Right cardiac atrium (tissue), 5 donors: ENCODE data around the gene SMARCAL1. TPM values are rescaled to one million over a fixed set of nuclear protein-coding genes. Genes with fewer than 3 reads are reported as not detected.

Experiments used
- ATAC-seq, 2 donors: fragments of 200-7000 bp; cut with Tn5 transposase; one replicate each; pipeline versions ENCODE4 v1.8.0 to v1.9.1; 2020; ENCODE audit warnings: moderate library complexity in 2 of 2, mild to moderate bottlenecking in 1 of 2
- DNase-seq, 3 donors: peaks; one replicate each; pipeline ENCODE4 v3.0.0-alpha.2; 2020
- H3K27ac ChIP-seq: one replicate; pipeline ENCODE4 v1.5.1; 2013; ENCODE audit warnings: mild to moderate bottlenecking, low read length, control low read depth, moderate library complexity
- H3K27me3 ChIP-seq: one replicate; pipeline ENCODE4 v1.6.1; 2013; ENCODE audit not compliant: control insufficient read depth, insufficient read depth
- H3K4me1 ChIP-seq: one replicate; pipeline ENCODE4 v1.6.1; 2013; ENCODE audit warnings: low read length; ENCODE audit not compliant: control insufficient read depth, insufficient read depth
- H3K4me3 ChIP-seq: one replicate; pipeline ENCODE4 v1.5.1; 2013; ENCODE audit warnings: low read length, control low read depth
- H3K9me3 ChIP-seq: one replicate; pipeline ENCODE4 v1.6.1; 2013; ENCODE audit warnings: low read length; ENCODE audit not compliant: control insufficient read depth
- WGBS: extraction: QIAGEN DNeasy Blood & Tissue Kit; methylation state at CpG from one replicate; pipeline ENCODE4 v1.1.7; 2013; 5-methylcytosine and 5-hydroxymethylcytosine counted together
- intact Hi-C, 4 donors: fragments of 100-400 bp; cut with DNase I; formaldehyde crosslinking; loops; one replicate each; pipeline versions ENCODE4 v1.11.0 to v1.14.0; 2022 to 2023
- polyA plus RNA-seq: library from polyadenylated mRNA; stranded (reverse); fragments of 200-250 nt; gene quantifications from one replicate; pipeline ENCODE4 v1.2.3, GENCODE V29; 2013
- total RNA-seq, 4 donors: library from RNA; stranded (reverse); fragmentation: NEBNext Ultra II Directional; extraction: Animal tissue kit (Norgen Biotek cat#: 25700); gene quantifications; one replicate each; pipeline ENCODE4 v1.2.1, GENCODE V29; 2021
- donor health status: healthy with polysubstance abuse.
- donor health status: DM: no; HTN: yes; CAD: no.
- donor health status: DM: no; HTN: no; CAD: no.
- donor health status: DM: no; HTN: yes; CAD: no; lungs with severe emphysema.
- donor health status: DM: yes; HTN: yes; CAD: no.

SMARCAL1 gene
- total and polyA plus RNA-seq, 5 donors = 9.3 to 16.1 (median 12.8) TPM

DNA sequence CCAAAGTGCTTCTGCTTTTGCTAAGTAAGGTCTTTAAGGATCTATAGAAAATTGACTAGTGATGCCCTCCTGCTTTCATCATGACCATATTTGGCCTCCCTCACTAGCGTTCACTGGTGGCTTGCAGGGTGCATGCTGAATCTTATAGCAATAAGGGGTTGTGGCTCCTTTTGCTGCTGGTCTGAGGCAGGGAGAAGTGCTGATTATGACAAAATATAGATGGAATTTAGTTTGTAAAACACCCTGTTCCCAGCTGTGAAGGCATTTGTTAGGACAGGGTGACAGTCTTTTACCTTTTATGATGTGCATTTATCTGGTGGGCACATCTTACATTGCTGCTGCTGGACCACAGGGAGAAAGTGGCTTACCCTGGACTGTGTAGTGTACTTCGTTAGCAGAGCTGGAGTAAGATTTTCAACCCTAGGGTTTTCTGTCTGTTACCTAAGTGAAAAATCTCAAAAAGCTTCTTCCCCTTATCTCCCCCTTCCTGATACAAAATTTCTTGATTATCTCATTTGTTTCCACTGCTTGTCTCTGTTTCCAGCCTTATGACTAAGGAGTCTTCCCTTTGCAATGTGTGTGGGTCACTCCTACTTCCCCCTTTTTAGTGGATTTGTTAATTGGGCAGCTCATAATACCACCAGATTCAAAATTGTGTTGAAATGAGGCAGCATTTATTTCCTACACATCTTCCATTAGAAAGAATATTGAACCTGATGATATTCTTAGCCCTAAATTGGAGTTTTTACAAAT is 65.2 kb downstream of the SMARCAL1 start:
- intact Hi-C loops = no loop called here
- no peaks in the 10 kb centered on the region for H3K9me3 ChIP-seq
- H3K4me1 ChIP-seq = no peaks in the 10 kb centered on the region
- WGBS = 55% methylated on average over 2 of the region's 2 CpGs
- ATAC-seq (no peak), DNase-seq (no peak)
- no peak overlapping the region for H3K4me3 ChIP-seq
- H3K27ac ChIP-seq = no peak overlapping the region
- H3K27me3 ChIP-seq = no peaks in the 10 kb centered on the region

DNA sequence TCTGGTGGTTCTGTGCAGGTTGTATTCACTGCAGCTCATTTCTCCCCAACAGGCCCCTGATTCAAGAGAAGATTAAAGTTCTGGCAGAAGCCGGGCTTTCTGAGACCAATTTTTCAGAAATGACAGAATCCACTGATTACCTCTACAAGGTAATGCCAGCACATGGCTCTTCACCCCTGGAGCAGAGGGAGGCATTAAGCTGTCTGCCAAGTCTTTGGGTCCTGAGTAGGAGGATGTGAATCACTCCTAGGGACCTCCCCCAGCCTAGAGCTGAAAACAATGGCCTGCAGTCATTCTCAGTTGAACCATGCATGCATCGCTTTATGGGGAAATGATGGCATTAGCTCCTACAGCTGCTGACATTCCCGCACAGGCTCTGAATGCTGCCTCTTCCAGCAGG is 65.9 kb downstream of the SMARCAL1 start:
- Histone ChIP-seq H3K4me1 (no peaks in the 10 kb centered on the region), H3K4me3 (no peak overlapping the region), H3K27me3 (no peaks in the 10 kb centered on the region), H3K27ac (no peak overlapping the region), H3K9me3 (no peaks in the 10 kb centered on the region)
- 59% methylated on average over 3 of the region's 3 CpGs for WGBS
- no peak for DNase-seq
- intact Hi-C loops = no loop called here
- no peak for ATAC-seq

DNA sequence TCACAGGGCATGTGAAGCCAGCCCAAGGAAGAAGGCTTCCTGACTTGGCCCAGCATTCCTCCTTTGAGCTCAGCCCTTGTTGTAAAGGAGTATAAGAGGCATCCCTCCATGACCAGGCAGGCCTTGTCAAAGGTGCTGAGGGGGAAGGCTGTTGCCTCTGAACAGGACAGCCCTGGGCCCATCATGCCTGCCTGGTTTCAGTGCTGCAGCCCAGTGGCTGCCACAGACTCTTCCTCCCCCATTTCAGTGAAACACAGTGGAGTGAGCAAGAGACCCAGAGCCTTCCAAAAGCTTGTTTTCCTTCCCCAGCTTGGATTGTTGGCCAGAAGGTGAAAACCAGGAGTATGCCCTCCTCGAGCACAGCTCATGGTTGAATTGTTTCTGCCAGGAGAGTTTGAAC is 66.5 kb downstream of the SMARCAL1 start:
- Histone ChIP-seq H3K27me3 (no peaks in the 10 kb centered on the region), H3K27ac (no peak overlapping the region), H3K4me3 (no peak overlapping the region), H3K9me3 (no peaks in the 10 kb centered on the region), H3K4me1 (no peaks in the 10 kb centered on the region)
- intact Hi-C loops = no loop called here
- 93% methylated on average over 1 of the region's 1 CpG for WGBS
- DNase-seq (no peak), ATAC-seq (no peak)

DNA sequence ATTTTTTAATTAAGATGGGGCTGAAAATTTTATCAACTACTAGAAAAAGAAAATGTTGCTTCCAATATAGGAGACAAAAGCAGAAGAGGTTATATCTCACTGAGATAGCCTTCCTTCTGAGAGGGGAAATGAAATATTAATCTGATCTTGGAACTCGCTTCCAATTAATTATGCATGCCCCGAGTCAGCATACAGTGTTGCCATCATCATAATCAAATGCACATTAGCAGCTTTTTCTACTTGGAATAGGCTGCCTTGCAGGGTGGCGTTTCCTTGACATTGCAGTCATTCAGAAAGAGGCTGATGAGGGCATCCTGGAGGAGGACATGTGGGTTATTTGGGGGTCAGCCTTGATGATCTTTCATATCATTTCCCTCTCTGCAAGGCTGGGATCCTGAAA is 67.9 kb downstream of the SMARCAL1 start:
- ATAC-seq (no peak), DNase-seq (no peak)
- intact Hi-C loops = no loop called here
- Histone ChIP-seq H3K27me3 (no peaks in the 10 kb centered on the region), H3K27ac (no peak overlapping the region), H3K4me3 (no peak overlapping the region), H3K9me3 (no peaks in the 10 kb centered on the region), H3K4me1 (no peaks in the 10 kb centered on the region)
- WGBS = 85% methylated on average over 3 of the region's 3 CpGs

DNA sequence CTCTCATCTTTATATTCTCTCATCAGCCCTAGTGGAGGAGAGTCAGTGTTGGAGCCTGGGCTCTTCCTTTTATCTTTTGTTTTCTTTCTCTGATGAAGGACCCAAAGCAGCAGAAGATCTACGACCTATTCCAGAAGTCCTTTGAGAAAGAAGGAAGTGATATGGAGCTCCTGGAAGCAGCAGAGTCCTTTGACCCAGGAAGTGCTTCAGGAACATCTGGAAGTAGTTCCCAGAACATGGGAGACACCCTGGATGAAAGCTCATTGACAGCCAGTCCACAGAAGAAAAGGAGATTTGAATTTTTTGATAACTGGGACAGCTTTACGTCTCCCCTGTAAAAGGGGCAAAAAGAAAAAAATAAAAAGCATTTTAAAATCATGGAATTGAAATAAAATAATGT is 70.4 kb downstream of the SMARCAL1 start:
- Histone ChIP-seq H3K4me1 (no peaks in the 10 kb centered on the region), H3K27ac (no peak overlapping the region), H3K9me3 (no peaks in the 10 kb centered on the region), H3K27me3 (no peaks in the 10 kb centered on the region), H3K4me3 (no peak overlapping the region)
- 79% methylated on average over 2 of the region's 2 CpGs for WGBS
- no peak for ATAC-seq
- no peak for DNase-seq
- intact Hi-C loops = no loop called here

DNA sequence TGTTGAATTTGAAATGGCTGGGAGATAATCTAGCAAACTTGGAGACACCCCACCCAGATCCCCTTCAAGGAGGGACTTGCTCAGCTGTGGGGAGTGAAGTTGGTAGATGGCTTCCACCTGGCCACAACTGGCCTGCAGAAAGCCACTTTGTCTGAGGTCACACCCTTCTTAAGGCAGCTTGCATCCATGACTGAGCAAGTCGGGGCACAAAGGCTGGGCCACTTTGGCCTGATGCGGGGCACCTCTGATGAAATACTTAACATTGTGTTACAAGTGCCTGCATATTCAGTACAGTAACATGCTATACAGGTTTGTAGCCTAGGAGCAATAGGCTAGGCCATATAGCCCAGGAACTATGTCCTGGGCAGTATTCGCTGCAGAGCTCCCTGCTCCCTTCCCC is 73.0 kb downstream of the SMARCAL1 start:
- WGBS = 92% methylated on average over 3 of the region's 3 CpGs
- no peak for ATAC-seq

DNA sequence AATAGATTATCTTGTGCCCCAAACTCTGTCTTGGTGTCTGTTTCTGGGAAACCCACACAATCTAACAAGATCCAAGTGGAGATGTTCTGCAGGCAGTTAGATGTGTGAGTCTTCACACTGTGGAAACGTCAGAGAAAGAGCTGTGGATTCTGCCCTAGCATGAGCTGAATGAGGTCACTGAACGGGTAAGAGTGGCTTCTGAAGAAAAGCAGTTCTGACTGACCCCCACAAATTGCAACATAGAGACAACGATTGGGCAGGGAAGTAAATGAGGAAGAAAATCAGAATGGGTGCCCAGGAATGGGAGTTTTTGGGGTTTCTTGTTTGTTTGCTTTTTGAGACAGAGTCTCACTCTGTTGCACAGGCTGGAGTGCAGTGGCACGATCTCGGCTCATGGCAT is 73.5 kb downstream of the SMARCAL1 start:
- Histone ChIP-seq H3K9me3 (no peaks in the 10 kb centered on the region), H3K4me3 (no peak overlapping the region), H3K27ac (no peak overlapping the region), H3K27me3 (no peaks in the 10 kb centered on the region), H3K4me1 (no peaks in the 10 kb centered on the region)
- intact Hi-C loops = no loop called here
- DNase-seq (no peak), ATAC-seq (peak in 1 of 2 donors; percentile 41)
- 73% methylated on average over 5 of the region's 5 CpGs for WGBS

More for the DNA sequence above, 73.0 kb downstream of the SMARCAL1 start:
- H3K4me1 ChIP-seq = no peaks in the 10 kb centered on the region
- H3K4me3 ChIP-seq = no peak overlapping the region
- H3K9me3 ChIP-seq = no peaks in the 10 kb centered on the region
- intact Hi-C loops = no loop called here
- no peak overlapping the region for H3K27ac ChIP-seq
- no peak for DNase-seq
- no peaks in the 10 kb centered on the region for H3K27me3 ChIP-seq

DNA sequence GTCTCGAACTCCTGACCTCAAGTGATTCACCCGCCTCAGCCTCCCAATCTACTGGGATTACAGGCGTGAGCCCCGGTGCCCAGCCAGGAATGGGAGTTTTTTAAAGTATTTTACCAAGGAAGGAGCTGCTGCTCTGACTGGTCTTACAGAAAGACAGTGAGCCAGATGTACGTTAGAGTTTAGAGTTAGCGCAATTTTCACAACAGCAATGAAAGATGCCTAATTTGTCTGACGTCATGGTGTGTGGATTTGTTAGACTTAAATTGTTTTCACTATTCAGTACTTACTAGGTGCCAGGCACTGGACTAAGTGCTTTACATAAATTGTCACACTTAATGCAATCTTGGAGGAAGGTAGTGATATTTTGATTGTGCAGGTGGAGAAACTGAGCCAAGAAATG is 74.0 kb downstream of the SMARCAL1 start:
- intact Hi-C loops = no loop called here
- no peak for DNase-seq
- H3K4me3 ChIP-seq = no peak overlapping the region
- H3K27ac ChIP-seq = no peak overlapping the region
- WGBS = 87% methylated on average over 7 of the region's 7 CpGs
- no peak for ATAC-seq
- H3K9me3 ChIP-seq = no peaks in the 10 kb centered on the region
- H3K4me1 ChIP-seq = no peaks in the 10 kb centered on the region
- H3K27me3 ChIP-seq = no peaks in the 10 kb centered on the region

DNA sequence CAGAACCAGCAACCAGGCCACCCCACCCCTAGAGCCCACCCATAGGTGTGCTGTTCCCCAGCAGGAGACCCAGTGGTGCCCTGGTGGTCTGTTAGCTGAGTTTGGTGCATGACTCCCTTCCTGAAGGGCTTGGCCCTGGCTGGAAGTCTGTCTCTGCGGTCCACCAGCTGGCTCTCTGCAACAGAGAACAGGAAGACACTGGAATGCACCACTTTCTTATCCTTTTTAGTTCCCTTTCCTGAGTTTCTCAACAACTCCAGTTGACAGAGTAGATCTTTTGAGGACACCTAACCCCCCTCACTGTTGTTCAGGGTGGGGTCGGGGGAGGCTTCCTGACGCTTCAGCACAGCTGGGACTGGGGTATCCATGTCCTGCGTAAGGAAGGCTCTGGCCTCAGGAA is 74.4 kb downstream of the SMARCAL1 start:
- DNase-seq = no peak

DNA sequence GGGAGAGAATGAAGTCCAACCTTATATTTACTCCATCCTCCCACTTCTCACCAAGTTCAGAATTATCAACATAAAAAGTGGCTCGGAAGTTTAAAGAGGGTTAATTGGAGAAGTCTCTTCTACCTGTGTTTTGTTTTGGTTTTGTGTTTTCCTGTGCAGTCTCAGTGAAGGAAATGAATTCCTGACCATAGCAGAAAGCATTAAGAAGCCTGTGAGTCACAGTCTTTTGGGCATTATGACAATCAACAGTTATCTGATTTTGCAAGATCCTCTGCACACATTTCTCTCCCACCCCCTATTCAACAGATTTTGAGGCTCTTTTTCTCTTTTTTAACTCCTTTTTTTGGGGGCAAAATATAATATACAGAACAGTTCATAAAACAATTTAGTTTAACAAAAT is 77.8 kb downstream of the SMARCAL1 start:
- Histone ChIP-seq H3K27me3 (no peaks in the 10 kb centered on the region), H3K27ac (no peak overlapping the region), H3K4me1 (no peaks in the 10 kb centered on the region), H3K4me3 (no peak overlapping the region), H3K9me3 (no peaks in the 10 kb centered on the region)
- 60% methylated on average over 1 of the region's 1 CpG for WGBS
- intact Hi-C loops = no loop called here
- DNase-seq = no peak
- no peak for ATAC-seq

More for the DNA sequence above, 74.4 kb downstream of the SMARCAL1 start:
- intact Hi-C loops = no loop called here
- 33% methylated on average over 4 of the region's 4 CpGs for WGBS
- no peaks in the 10 kb centered on the region for H3K27me3 ChIP-seq
- peak; percentile 40 to 60 for ATAC-seq
- H3K27ac ChIP-seq = no peak overlapping the region
- no peaks in the 10 kb centered on the region for H3K4me1 ChIP-seq
- H3K9me3 ChIP-seq = no peaks in the 10 kb centered on the region
- H3K4me3 ChIP-seq = no peak overlapping the region

DNA sequence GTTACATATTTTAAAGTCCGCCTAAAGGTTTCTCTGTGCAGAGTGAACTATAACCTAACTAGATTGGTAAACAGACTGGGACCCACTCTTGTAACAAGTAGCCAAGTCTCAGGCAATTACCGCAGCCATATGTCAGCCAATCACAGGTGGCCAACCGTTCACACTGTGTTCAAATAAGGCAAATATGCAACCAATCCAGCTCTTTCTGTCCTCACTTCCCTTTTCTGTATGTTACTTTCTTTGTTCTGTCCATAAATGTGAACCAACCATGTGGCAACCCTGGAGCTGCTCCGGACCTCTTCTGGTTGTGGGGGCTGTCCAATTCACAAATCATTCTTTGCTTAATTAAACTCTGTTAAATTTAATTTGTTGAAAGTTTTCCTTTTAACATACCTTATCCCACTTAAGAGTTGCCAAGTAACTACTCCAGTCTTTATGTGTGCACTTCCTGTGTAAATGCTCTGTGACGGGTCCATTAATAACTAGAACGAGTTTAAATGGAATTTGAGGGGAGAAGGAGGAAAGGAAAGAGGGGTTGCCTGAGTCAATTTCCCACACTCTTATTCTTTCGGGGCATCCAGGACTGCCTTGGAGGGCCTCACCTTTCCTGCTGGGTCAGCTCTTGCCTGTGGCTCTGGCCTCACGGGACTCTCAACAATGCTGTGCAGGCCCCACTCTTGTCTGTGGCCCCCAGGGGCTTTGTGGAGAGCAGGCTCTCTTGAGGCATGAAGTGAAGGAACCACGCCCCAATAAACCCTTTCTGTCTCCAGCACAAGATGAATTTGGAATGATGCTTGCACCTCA is 79.7 kb downstream of the SMARCAL1 start:
- H3K27me3 ChIP-seq = no peaks in the 10 kb centered on the region
- 80% methylated on average over 9 of the region's 9 CpGs for WGBS
- no peaks in the 10 kb centered on the region for H3K9me3 ChIP-seq
- H3K27ac ChIP-seq = no peak overlapping the region
- DNase-seq (no peak), ATAC-seq (no peak)
- no peak overlapping the region for H3K4me3 ChIP-seq
- intact Hi-C loops = no loop called here
- no peaks in the 10 kb centered on the region for H3K4me1 ChIP-seq
